GM19043 (cell line): ENCODE results near the gene PSENEN.

Experiments used
- ATAC-seq: cut with Tn5 transposase; IDR thresholded peaks from one replicate; pipeline ENCODE4 v1.9.1; 2021; ENCODE audit warnings: low read depth; ENCODE audit not compliant: unreplicated experiment

PSENEN gene, protein sequence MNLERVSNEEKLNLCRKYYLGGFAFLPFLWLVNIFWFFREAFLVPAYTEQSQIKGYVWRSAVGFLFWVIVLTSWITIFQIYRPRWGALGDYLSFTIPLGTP

GRCh38 chr19:35745328-35746086 lies at the start of gene PSENEN, which contains the start of gene U2AF1L4:
PSENEN (plus strand) TSS chr19:35745651; CDS start chr19:35745931, 280 bp downstream.
U2AF1L4 (minus strand) TSS chr19:35745418; CDS start chr19:35745391, 27 bp downstream.
- ATAC-seq, result peak; percentile 28

DNA sequence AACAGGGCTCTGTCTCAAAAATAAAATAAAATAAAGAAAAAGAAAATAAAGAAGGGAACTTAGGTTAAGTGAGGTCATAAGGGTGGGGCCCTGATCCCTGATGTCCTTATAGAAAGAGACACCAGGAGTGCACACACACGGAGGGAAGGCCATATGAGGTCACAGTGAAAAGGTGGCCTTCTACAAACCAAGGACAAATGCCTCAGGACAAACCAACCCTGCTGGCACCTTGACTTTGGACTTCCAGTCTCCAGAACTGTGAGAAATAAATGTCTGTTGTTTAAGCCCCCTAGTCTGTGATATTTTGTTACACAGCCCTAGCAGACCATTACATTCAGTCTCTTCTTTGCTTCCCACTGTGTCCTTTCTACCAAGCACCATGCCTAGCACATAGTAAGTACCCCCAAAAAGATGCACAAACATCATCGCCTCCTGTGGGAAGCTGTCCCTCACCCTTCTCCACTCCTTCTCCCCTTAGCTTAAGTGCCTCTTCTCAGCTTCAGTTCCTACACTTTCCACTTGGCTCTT lies 49.5 kb upstream of the PSENEN start:
- no peak for ATAC-seq

- no peak for ATAC-seq
Measured at GRCh38 chr19:35696835-35697234, 48.6 kb upstream of the PSENEN start.

GRCh38 chr19:35702223-35703012 lies 43.0 kb upstream of the PSENEN start:
- ATAC-seq, result peak; percentile 95

- no peak for ATAC-seq
Measured at GRCh38 chr19:35703343-35703742, 42.1 kb upstream of the PSENEN start.

- no peak for ATAC-seq
Measured at GRCh38 chr19:35704218-35704617, 41.2 kb upstream of the PSENEN start, which contains the start of gene ZBTB32. ZBTB32 (plus strand) TSS chr19:35704558; CDS start chr19:35714627, 10,069 bp downstream.

- no peak for ATAC-seq
Measured at GRCh38 chr19:35708391-35708790, 37.1 kb upstream of the PSENEN start.

DNA sequence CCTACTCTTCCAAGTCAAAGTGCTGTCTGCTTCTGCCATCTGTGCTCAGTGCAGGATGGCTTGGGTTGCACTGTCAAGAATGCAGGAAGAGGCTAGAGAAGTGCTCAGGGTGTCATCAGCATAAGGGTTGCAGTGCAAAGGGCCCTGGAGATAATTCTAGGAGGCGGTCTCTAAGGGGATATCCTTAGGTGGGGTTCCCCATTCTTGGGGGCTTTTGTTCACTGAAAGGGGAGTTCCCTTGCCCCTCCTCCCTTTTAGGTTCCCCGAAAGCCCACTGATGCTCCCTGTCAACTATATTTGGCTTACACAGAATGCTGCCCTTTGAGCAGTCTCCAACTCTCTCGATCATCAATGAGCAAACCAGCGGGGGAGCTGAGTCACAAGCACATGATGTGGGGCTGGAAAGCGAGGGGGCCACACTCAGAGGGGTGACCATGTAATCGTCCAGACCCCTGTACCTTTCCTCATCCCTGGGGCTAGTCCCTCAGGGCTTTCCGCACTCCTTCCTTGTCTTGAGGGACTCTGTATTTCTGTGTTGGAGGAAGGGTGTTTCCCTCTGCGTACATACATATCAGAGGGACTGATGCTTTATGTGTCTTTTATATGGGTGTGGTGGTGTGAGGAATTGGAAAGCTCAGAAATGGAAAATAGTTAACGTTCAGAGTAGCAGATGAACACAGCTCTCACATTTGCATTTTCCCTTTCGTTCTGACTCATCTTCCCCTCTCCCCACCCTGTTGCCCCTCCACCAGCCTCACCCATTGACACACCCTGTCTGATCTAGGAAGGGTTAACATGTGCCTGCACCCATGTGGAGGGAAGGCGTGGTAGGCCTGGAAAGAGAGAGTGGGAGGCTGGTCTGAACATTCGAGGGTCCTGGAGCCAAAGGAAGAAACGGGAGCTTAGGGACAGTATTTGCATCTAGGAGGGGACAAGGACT lies 34.4 kb upstream of the PSENEN start:
- ATAC-seq, result no peak

DNA sequence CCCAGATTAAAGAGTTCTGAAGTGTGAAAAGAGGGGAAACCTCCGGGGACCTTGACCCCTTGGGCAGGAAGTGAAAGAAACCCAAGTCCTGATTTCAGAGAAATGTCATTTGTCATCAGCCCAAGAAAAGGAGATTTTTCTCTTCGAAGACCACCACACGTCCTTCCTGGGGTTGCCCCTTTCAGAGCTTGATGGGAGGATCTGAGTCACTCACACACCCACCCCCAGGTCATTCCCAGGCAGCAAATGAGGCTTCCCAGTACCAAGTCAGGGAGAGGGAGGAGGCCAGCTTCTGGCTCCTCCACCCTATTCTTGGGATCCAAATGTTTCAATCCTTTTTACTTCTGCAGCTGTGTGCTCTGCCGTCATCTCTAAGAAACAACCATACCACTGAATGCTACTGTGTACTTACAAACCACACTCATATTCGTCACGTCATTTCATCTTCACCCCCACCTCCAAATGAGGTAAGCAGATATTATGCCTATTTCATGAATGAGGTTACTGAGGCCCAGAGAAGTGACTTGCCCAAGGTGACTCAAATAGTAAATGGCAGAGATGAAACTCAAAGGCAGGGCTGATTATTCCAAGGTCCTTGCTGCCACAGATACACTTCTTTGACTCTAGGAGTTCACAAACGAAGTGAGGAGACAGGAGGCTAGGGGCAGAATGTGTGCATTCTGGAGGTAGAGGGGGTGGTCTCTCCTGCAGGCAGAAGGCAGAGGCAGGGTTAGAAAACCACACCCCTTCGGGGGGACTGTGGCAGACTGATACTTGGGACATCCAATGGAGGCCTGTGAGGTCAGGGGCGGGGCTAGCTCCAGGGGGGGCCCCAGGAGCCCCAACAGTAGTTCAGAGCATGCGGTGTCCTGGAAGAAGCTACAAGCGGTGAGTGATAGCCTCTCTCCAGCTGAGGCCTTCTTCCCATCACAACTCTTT lies 32.6 kb upstream of the PSENEN start:
- ATAC-seq, result no peak

GRCh38 chr19:35713506-35713850 lies 32.0 kb upstream of the PSENEN start:
- no peak for ATAC-seq

DNA sequence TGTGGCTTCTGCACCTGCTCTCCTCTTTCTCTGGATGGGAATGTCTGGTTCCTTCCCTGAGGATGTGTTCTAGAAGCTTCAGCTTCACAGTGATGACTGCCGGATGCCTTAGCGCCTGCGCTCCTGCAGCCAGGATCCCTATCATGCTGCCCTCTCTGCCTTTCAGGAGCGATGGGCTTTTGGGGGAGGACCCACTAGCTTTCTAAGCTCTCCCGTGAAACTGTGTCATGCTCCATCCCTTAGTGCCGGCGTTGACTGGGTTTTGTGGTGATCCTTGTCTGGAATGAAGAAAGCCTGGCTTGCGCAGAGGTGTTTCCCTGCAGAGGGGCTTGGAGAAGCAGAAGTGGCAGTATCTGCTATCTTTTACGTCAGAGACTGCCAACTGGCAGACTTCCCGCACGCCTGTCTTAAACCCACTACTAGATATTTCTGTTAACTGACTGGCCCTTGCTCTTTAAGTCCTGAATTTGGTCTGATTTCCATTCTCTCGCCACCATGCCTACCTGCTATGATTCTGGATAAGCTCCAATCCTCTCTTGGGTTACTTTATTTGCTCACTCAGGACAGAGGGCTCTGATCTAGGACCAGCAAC lies 31.5 kb upstream of the PSENEN start:
- no peak for ATAC-seq

DNA sequence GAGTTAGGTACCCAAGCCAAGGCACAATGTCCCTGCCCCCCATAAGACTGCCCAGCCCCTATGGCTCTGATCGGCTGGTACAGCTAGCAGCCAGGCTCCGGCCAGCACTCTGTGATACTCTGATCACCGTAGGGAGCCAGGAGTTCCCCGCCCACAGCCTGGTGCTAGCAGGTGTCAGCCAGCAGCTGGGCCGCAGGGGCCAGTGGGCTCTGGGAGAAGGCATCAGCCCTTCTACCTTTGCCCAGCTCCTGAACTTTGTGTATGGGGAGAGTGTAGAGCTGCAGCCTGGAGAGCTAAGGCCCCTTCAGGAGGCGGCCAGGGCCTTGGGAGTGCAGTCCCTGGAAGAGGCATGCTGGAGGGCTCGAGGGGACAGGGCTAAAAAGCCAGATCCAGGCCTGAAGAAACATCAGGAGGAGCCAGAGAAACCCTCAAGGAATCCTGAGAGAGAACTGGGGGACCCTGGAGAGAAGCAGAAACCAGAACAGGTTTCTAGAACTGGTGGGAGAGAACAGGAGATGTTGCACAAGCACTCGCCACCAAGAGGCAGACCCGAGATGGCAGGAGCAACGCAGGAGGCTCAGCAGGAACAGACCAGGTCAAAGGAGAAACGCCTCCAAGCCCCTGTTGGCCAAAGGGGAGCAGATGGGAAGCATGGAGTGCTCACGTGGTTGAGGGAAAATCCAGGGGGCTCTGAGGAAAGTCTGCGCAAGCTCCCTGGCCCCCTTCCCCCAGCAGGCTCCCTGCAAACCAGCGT lies 30.7 kb upstream of the PSENEN start:
- ATAC-seq, result no peak

DNA sequence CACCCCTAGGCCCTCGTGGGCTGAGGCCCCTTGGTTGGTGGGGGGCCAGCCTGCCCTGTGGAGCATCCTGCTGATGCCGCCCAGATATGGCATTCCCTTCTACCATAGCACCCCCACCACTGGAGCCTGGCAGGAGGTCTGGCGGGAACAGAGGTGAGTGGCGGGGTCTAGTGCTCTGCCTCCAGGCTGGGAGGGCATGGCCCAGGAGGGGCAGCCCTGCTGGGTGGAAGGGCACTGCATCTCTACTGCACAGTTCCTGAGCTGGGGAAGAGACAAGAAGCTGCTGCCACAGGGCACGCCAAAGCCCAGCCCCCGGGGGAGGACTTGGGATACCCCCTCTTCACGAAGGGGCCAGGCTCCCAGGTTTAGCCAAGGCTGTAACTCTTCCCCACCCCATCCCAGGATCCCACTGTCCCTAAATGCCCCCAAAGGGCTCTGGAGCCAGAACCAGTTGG lies 30.1 kb upstream of the PSENEN start:
- ATAC-seq, result no peak

DNA sequence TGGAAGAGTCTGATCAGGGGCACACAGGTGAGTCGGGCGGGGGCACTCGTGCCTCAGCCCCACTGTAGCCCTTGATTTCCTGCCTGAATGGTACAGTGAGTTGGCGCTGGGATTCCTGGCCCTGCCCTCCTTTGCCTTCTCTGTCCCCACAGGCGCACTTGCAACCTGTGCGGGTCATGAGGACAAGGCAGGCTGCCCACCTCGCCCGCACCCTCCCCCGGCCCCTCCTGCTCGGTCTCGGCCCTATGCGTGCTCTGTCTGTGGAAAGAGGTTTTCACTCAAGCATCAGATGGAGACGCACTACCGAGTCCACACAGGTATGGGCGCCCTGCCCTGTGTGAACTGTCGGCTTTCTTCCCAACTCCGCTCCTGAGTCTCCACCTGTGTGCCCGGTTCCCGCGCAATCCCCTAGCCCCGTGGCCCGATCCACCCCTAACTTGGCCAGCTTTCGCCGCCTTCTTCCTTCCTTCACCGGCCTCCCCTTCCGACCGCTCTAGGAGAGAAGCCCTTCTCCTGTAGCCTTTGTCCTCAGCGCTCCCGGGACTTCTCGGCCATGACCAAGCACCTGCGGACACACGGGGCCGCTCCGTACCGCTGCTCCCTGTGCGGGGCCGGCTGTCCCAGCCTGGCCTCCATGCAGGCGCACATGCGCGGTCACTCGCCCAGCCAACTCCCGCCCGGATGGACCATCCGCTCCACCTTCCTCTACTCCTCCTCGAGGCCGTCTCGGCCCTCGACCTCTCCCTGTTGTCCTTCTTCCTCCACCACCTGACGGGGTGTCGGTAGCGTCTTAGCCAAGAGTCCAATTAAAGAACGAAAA lies 29.3 kb upstream of the PSENEN start:
- no peak for ATAC-seq

DNA sequence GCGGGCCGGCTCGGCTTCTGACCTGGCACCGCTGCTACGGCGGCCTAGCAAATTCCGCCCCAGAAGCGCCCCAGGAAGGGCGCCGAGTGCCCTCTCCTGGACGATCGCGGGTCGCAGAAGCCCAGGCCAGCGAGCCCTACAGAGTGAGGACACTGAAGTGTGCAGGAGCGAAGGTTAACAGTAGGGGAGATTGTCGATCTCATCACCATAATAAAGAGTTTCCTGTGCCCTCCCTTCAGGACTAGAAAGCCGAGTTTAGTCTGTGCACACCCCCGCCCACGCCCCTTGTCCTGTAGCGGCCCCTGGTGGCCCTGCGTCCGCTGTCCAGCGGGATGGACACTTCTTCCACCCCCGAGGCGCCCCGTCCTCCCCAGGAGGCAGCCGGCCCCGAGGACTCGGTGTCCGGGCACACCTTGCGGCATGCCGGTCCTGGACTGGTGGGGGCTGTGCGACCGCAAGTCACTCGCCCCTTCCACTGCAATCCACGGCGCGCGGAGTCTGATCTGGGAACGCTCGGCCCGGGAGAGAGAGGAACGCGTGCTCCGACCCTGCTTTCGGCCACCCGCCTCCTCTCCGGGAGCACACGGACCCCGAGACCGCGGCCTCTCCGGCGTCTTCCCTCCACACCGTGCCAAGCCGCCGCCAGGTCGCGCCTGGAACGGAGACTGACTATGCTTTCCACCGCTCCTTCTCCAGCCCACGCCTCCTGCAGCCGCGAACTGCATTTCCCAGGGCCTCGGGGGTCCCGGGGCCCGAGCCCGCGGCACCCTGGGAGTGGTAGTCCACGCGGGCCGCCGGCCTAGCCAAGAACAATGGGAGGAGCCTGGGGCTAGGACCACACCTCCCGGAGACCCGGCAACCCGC lies 28.4 kb upstream of the PSENEN start:
- peak; percentile 50 for ATAC-seq

GRCh38 chr19:35717665-35718344 lies 27.6 kb upstream of the PSENEN start, which contains the start of gene KMT2B:
KMT2B (plus strand) TSS chr19:35718003; CDS start chr19:35718019, 16 bp downstream.
- no peak for ATAC-seq
